ENCODE measurements around the gene MEF2D.

- TF ChIP-seq EZH2phosphoT487 (IDR thresholded peaks at IDR 0.05; ENCODE audit: insufficient read depth, low read depth) (no peak), EZH2 (IDR thresholded peaks at IDR 0.05; ENCODE audit: insufficient read depth, poor library complexity, severe bottlenecking) (no peak)
These were observed 71.8 kb downstream of the MEF2D start for GRCh38 chr1:156428746-156429288.
